ENCODE data around the gene OTULIN.

Gene OTULIN

GRCh38 chr5:14666357-14666756, 1.8 kb downstream of the OTULIN start:
- H3K4me3 ChIP-seq (replicated peaks; ENCODE audit: low read depth, low read length) = peak overlapping the region; percentile 60
- no peak for DNase-seq (ENCODE audit: extremely low read depth, low read depth)

GRCh38 chr5:14667290-14667689, 2.8 kb downstream of the OTULIN start:
- DNase-seq (ENCODE audit: extremely low read depth, low read depth) = no peak
- no peak overlapping the region for H3K4me3 ChIP-seq (replicated peaks; ENCODE audit: low read depth, low read length)

More at GRCh38 chr5:14666357-14666756, 1.8 kb downstream of the OTULIN start:
- TF ChIP-seq CTCF (IDR thresholded peaks at IDR 0.05; ENCODE audit: low read depth, low read length, missing control alignments) = no peak

GRCh38 chr5:14667770-14668169, 3.3 kb downstream of the OTULIN start:
- H3K4me3 ChIP-seq (replicated peaks; ENCODE audit: low read depth, low read length) = no peak overlapping the region
- no peak for DNase-seq (ENCODE audit: extremely low read depth, low read depth)
- no peak for TF ChIP-seq CTCF (IDR thresholded peaks at IDR 0.05; ENCODE audit: low read depth, low read length, missing control alignments)

More at GRCh38 chr5:14667290-14667689, 2.8 kb downstream of the OTULIN start:
- TF ChIP-seq CTCF (IDR thresholded peaks at IDR 0.05; ENCODE audit: low read depth, low read length, missing control alignments) = no peak

GRCh38 chr5:14668181-14668591, 3.7 kb downstream of the OTULIN start:
- no peak overlapping the region for H3K4me3 ChIP-seq (replicated peaks; ENCODE audit: low read depth, low read length)
- DNase-seq (ENCODE audit: extremely low read depth, low read depth) = no peak
- no peak for TF ChIP-seq CTCF (IDR thresholded peaks at IDR 0.05; ENCODE audit: low read depth, low read length, missing control alignments)

- no peak overlapping the region for H3K4me3 ChIP-seq (replicated peaks; ENCODE audit: low read depth, low read length)
- no peak for DNase-seq (ENCODE audit: extremely low read depth, low read depth)
- no peak for TF ChIP-seq CTCF (IDR thresholded peaks at IDR 0.05; ENCODE audit: low read depth, low read length, missing control alignments)
These were observed 4.9 kb downstream of the OTULIN start for GRCh38 chr5:14669415-14669814.

GRCh38 chr5:14669975-14670374, 5.5 kb downstream of the OTULIN start:
- no peak for TF ChIP-seq CTCF (IDR thresholded peaks at IDR 0.05; ENCODE audit: low read depth, low read length, missing control alignments)
- no peak overlapping the region for H3K4me3 ChIP-seq (replicated peaks; ENCODE audit: low read depth, low read length)
- no peak for DNase-seq (ENCODE audit: extremely low read depth, low read depth)

GRCh38 chr5:14671414-14671813, 6.9 kb downstream of the OTULIN start:
- H3K4me3 ChIP-seq (replicated peaks; ENCODE audit: low read depth, low read length) = no peak overlapping the region
- no peak for DNase-seq (ENCODE audit: extremely low read depth, low read depth)
- TF ChIP-seq CTCF (IDR thresholded peaks at IDR 0.05; ENCODE audit: low read depth, low read length, missing control alignments) = no peak

Data from HFF-Myc (cell line).